ENCODE data around the gene GEMIN5. TPM values are rescaled to one million over a fixed set of nuclear protein-coding genes. Genes with fewer than 3 reads are reported as not detected.

The GEMIN5 gene
- total RNA-seq, 3 donors from 2014 or later, result 14.4 to 23.2 (median 19.3) TPM

DNA sequence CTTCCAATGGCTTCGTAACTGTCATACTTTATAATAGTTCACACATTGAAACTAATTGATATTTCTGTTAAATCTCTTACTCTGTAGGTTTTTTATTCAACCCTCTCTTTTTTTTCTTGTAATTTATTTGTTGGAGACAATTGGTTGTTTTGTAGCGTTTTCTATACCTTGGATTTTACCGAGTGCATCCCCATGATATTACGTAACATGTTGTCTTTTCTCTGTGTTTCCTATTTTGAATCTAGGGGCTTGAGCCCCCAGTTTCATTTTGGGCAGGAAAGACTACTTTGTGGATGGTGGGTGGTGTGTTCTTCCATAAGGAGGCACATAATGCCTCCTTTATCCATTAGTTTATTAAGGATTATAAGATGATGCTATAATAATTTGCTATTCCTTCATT is 10.3 kb upstream of the GEMIN5 start:
- Histone ChIP-seq H3K27me3 (no peaks in the 10 kb centered on the region), H3K4me1 (no peaks in the 10 kb centered on the region), H3K4me3 (no peak overlapping the region), H3K27ac (no peak overlapping the region), H3K36me3 (no peaks in the 10 kb centered on the region), H3K9me3 (no peaks in the 10 kb centered on the region)
- DNase-seq (ENCODE audit: low spot score in 2 of 2), result no peak
- TF ChIP-seq POLR2AphosphoS5 (IDR thresholded peaks at IDR 0.05) (no peak), POLR2A (IDR thresholded peaks at IDR 0.05) (no peak)
- TF ChIP-seq, protein P1, sequence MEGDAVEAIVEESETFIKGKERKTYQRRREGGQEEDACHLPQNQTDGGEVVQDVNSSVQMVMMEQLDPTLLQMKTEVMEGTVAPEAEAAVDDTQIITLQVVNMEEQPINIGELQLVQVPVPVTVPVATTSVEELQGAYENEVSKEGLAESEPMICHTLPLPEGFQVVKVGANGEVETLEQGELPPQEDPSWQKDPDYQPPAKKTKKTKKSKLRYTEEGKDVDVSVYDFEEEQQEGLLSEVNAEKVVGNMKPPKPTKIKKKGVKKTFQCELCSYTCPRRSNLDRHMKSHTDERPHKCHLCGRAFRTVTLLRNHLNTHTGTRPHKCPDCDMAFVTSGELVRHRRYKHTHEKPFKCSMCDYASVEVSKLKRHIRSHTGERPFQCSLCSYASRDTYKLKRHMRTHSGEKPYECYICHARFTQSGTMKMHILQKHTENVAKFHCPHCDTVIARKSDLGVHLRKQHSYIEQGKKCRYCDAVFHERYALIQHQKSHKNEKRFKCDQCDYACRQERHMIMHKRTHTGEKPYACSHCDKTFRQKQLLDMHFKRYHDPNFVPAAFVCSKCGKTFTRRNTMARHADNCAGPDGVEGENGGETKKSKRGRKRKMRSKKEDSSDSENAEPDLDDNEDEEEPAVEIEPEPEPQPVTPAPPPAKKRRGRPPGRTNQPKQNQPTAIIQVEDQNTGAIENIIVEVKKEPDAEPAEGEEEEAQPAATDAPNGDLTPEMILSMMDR (IDR thresholded peaks at IDR 0.05), result no peak
- intact Hi-C loops (cut with DNase I; ENCODE audit: low total_unique reads), result no loop called here

DNA sequence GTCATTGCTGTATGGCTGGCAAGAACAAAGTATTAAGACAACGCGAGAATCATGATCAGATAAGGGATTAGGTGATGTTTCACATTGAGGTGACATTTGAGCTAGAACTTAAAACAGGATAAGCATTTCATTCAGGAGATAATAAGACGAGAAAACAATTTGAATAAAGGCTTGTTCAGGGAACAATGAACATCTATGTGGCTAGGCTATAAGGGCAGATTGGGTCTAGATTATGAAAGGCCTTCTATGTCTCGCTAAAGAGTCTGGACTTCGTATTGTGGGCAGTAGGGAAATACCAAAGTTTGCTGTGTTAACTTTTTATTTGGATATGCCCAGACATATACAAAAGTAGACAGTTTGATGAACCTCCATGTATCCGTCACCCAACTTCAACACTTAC is 9.8 kb upstream of the GEMIN5 start:
- no peak for DNase-seq (ENCODE audit: low spot score in 2 of 2)
- Histone ChIP-seq H3K27ac (no peak overlapping the region), H3K27me3 (no peaks in the 10 kb centered on the region), H3K4me3 (no peak overlapping the region), H3K9me3 (no peaks in the 10 kb centered on the region), H3K4me1 (no peaks in the 10 kb centered on the region), H3K36me3 (no peaks in the 10 kb centered on the region)
- TF ChIP-seq POLR2A (IDR thresholded peaks at IDR 0.05) (no peak), POLR2AphosphoS5 (IDR thresholded peaks at IDR 0.05) (no peak)
- TF ChIP-seq, protein P1 (IDR thresholded peaks at IDR 0.05), result no peak
- intact Hi-C loops (cut with DNase I; ENCODE audit: low total_unique reads), result no loop called here

DNA sequence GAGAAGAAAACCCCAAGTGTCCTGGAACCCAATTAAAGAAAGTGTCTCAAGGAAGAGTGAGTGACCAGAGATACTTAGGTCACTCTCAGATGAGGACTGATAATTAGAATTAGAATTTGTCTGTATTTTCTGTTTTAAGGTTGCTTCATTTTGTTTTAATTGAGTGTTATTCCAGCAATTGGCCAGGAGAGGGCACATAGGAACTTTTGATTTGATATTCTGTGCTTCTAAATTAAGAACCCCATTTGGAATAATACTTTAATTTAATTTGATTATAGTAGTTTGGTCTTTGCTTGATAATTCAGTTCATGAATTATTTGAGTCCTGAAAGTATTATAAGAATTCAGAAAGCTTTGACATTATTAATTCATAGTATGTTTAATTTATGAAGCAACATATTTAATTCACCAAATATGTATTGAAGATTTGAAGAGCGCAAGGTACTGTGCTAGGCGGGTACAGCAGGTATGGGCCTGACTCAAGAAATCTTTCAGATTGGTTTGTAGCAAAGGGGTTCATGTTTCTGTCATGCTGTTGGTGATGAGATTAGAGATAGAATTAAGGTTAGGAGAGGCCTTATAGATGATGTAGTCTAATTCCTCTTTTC is 7.8 kb upstream of the GEMIN5 start:
- no peak for DNase-seq (ENCODE audit: low spot score in 2 of 2)
- H3K4me1 ChIP-seq, result peaks cover 0 to 12% of the 10 kb centered on the region in 2 donors
- no peak overlapping the region for H3K27ac ChIP-seq
- TF ChIP-seq, protein P1 (IDR thresholded peaks at IDR 0.05), result peak; percentile 13 to 53 (median 52)
- no peak for TF ChIP-seq POLR2A (IDR thresholded peaks at IDR 0.05)
- no peaks in the 10 kb centered on the region for H3K27me3 ChIP-seq
- no peaks in the 10 kb centered on the region for H3K9me3 ChIP-seq
- no peak overlapping the region for H3K4me3 ChIP-seq
- intact Hi-C loops (cut with DNase I; ENCODE audit: low total_unique reads), result no loop called here
- no peaks in the 10 kb centered on the region for H3K36me3 ChIP-seq

DNA sequence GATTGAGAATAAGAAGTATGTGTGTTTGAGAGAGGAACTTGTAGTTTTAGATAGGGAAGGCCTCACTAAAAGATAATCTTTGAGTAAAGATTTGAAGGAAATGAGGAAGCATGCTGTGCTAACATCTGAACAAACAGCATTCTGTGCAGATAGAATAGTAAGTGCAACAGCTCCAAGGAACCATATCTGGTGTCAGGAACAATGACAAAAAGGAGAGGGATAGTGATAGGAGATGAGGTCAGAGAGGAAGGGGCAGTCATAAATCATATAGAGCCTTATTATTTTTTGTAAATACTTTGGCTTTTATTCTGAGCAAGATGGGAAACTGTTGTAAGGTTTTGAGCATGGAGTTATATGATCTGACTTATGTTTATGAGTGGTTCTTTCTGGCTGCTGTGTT is 6.7 kb upstream of the GEMIN5 start:
- Histone ChIP-seq H3K36me3 (no peaks in the 10 kb centered on the region), H3K27me3 (no peaks in the 10 kb centered on the region), H3K27ac (no peak overlapping the region), H3K4me3 (no peak overlapping the region), H3K4me1 (peaks cover 0 to 12% of the 10 kb centered on the region in 2 donors), H3K9me3 (no peaks in the 10 kb centered on the region)
- TF ChIP-seq POLR2A (IDR thresholded peaks at IDR 0.05) (no peak), POLR2AphosphoS5 (IDR thresholded peaks at IDR 0.05) (no peak)
- TF ChIP-seq, protein P1 (IDR thresholded peaks at IDR 0.05), result no peak
- intact Hi-C loops (cut with DNase I; ENCODE audit: low total_unique reads), result no loop called here
- no peak for DNase-seq (ENCODE audit: low spot score in 2 of 2)

DNA sequence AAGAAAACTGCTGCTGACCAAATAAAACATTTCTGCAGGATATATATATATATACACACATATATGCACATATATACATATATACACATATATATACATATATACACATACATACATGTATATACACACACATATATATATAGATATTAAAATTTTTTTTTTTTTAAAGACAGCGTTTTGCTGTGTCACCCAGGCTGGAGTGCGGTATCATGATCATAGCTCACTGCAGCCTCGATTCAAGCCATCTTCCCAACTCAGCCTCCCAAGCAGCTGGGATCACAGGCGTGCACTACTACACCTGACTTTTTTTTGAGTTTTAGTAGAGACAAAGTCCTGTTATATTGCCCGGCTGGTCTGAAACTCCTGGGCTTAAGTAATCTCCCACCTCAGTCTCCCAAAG is 5.5 kb upstream of the GEMIN5 start:
- Histone ChIP-seq H3K36me3 (no peaks in the 10 kb centered on the region), H3K4me1 (peaks cover 0 to 12% of the 10 kb centered on the region in 2 donors), H3K27ac (no peak overlapping the region), H3K27me3 (no peaks in the 10 kb centered on the region), H3K4me3 (no peak overlapping the region), H3K9me3 (no peaks in the 10 kb centered on the region)
- TF ChIP-seq POLR2AphosphoS5 (IDR thresholded peaks at IDR 0.05), result no peak
- TF ChIP-seq POLR2A (IDR thresholded peaks at IDR 0.05), result no peak
- TF ChIP-seq, protein P1 (IDR thresholded peaks at IDR 0.05), result no peak
- DNase-seq (ENCODE audit: low spot score in 2 of 2), result no peak
- intact Hi-C loops (cut with DNase I; ENCODE audit: low total_unique reads), result no loop called here
